Measurements from ENCODE around the gene ADRM1. TPM values are rescaled to one million over a fixed set of nuclear protein-coding genes. Genes with fewer than 3 reads are reported as not detected.
A peak's percentile ranks its signal among the peaks of the same experiment; 100 is the strongest.

The ADRM1 gene
- total RNA-seq, 1 experiment from 2014 or later, result 127 TPM

DNA sequence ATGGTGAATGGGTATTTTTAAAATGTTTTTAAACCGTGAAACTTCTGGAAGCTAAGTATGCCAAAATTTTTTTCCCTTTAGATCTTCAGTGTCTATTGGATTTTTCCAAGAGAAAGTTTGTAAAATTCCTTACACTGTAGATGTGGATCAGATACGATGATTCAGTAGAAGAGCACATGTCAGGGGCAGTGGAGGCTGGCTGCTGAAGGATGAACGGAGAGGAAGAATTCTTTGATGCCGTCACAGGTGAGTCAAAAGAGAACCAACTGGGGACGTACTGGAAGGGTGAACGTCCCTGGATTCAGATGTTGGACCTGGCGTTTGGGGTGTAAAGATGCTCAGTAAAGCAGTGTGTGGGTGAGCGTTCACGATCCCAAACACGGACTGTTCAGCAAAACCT lies 46.8 kb upstream of the ADRM1 start:
- peaks cover 9% of the 10 kb centered on the region for H3K4me1 Mint-ChIP-seq (ENCODE audit: insufficient read depth, unreplicated experiment)
- no TSS peak for BruUV-seq (replicated peaks)
- no peaks in the 10 kb centered on the region for H3K9me3 Mint-ChIP-seq (ENCODE audit: unreplicated experiment)
- DNase-seq (ENCODE audit: unreplicated experiment), result no peak
- no peak overlapping the region for H3K27ac Mint-ChIP-seq (ENCODE audit: low read depth, unreplicated experiment)
- peaks cover 51% of the 10 kb centered on the region for H3K36me3 Mint-ChIP-seq (ENCODE audit: insufficient read depth, unreplicated experiment)
- H3K4me3 Mint-ChIP-seq (ENCODE audit: unreplicated experiment), result no peak overlapping the region
- intact Hi-C loops (cut with micrococcal nuclease), result no loop called here
- POLR2A ChIA-PET, result interaction anchor here (0.9 kb wide), 1 partner anchor 18 kb away, joined by 3 read pairs; the partner anchor contains the start of gene OSBPL2
- CTCF ChIA-PET, result no interaction called here
- no peaks in the 10 kb centered on the region for H3K27me3 Mint-ChIP-seq (ENCODE audit: insufficient read depth, unreplicated experiment)
- TF ChIP-seq, protein P1, sequence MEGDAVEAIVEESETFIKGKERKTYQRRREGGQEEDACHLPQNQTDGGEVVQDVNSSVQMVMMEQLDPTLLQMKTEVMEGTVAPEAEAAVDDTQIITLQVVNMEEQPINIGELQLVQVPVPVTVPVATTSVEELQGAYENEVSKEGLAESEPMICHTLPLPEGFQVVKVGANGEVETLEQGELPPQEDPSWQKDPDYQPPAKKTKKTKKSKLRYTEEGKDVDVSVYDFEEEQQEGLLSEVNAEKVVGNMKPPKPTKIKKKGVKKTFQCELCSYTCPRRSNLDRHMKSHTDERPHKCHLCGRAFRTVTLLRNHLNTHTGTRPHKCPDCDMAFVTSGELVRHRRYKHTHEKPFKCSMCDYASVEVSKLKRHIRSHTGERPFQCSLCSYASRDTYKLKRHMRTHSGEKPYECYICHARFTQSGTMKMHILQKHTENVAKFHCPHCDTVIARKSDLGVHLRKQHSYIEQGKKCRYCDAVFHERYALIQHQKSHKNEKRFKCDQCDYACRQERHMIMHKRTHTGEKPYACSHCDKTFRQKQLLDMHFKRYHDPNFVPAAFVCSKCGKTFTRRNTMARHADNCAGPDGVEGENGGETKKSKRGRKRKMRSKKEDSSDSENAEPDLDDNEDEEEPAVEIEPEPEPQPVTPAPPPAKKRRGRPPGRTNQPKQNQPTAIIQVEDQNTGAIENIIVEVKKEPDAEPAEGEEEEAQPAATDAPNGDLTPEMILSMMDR (IDR thresholded peaks at IDR 0.05; ENCODE audit: unreplicated experiment), result no peak

DNA sequence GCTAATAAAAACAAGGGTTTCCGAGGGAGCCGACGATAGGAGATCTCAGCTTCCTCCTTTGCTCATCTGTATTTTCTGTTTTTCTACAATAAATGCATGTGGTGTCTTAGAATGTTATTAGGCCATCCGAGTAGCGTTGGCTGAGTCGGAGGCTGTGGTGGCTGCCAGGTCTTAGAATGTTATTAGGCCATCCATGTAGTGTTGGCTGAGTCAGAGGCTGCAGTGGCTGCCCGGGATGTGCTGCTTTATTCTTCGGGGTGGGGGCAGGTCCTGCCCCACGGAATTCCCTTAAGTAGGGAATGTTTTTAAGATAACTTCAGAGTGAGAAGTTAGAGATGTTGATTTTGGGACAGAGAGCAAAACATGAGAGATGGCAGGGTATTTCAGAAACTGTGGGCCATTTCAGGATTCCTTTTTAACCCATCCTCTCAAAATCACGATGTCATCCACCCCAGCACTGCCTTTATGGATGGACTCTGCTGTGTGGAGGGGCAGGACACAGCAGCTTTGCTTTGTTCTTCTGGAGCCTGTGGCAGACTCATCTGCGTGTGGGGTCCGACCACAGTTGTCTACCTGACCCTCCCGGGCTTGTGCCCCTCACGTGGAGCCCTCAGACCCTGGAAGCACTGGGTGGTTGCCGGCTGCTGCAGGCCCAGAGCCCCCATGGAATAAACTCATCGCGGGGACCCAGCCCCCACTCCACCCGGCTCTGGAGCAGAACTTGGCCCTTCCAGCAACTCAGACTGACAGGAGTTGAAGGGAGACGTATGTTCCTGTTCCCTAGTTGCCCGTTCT lies 44.1 kb upstream of the ADRM1 start:
- no peak overlapping the region for H3K27ac Mint-ChIP-seq (ENCODE audit: low read depth, unreplicated experiment)
- peaks cover 66% of the 10 kb centered on the region for H3K36me3 Mint-ChIP-seq (ENCODE audit: insufficient read depth, unreplicated experiment)
- ChIA-PET POLR2A (no interaction called here), CTCF (no interaction called here)
- TF ChIP-seq, protein P1 (IDR thresholded peaks at IDR 0.05; ENCODE audit: unreplicated experiment), result no peak
- no peaks in the 10 kb centered on the region for H3K9me3 Mint-ChIP-seq (ENCODE audit: unreplicated experiment)
- BruUV-seq (replicated peaks), result no TSS peak
- no peak overlapping the region for H3K4me3 Mint-ChIP-seq (ENCODE audit: unreplicated experiment)
- peaks cover 9% of the 10 kb centered on the region for H3K4me1 Mint-ChIP-seq (ENCODE audit: insufficient read depth, unreplicated experiment)
- H3K27me3 Mint-ChIP-seq (ENCODE audit: insufficient read depth, unreplicated experiment), result no peaks in the 10 kb centered on the region
- intact Hi-C loops (cut with micrococcal nuclease), result no loop called here
- DNase-seq (ENCODE audit: unreplicated experiment), result peak; percentile 27

DNA sequence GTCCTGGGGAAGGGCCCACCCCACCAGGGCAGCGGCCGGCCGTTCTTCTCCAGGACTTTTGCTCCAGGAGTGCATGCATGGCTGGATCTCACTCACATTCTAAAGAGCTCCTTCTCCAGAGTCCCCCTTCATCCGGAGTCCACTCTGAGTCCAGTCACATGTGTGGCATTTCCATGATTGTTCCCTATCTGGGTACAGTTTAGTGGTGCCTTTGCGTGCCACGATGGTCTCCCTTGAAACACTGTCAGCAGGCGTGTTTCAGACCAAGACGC lies 43.6 kb upstream of the ADRM1 start:
- TF ChIP-seq, protein P1 (IDR thresholded peaks at IDR 0.05; ENCODE audit: unreplicated experiment), result no peak
- H3K4me1 Mint-ChIP-seq (ENCODE audit: insufficient read depth, unreplicated experiment), result peaks cover 9% of the 10 kb centered on the region
- intact Hi-C loops (cut with micrococcal nuclease), result no loop called here
- no peak overlapping the region for H3K4me3 Mint-ChIP-seq (ENCODE audit: unreplicated experiment)
- no peaks in the 10 kb centered on the region for H3K9me3 Mint-ChIP-seq (ENCODE audit: unreplicated experiment)
- CTCF ChIA-PET, result interaction anchor here (0.9 kb wide), 1 partner anchor 17 kb away, joined by 3 read pairs; no protein-coding TSS in a partner anchor
- BruUV-seq (replicated peaks), result no TSS peak
- no peak overlapping the region for H3K27ac Mint-ChIP-seq (ENCODE audit: low read depth, unreplicated experiment)
- POLR2A ChIA-PET, result interaction anchor here (0.6 kb wide), 1 partner anchor 72 kb away, joined by 3 read pairs; no protein-coding TSS in a partner anchor
- H3K27me3 Mint-ChIP-seq (ENCODE audit: insufficient read depth, unreplicated experiment), result no peaks in the 10 kb centered on the region
- DNase-seq (ENCODE audit: unreplicated experiment), result no peak
- H3K36me3 Mint-ChIP-seq (ENCODE audit: insufficient read depth, unreplicated experiment), result peaks cover 67% of the 10 kb centered on the region

DNA sequence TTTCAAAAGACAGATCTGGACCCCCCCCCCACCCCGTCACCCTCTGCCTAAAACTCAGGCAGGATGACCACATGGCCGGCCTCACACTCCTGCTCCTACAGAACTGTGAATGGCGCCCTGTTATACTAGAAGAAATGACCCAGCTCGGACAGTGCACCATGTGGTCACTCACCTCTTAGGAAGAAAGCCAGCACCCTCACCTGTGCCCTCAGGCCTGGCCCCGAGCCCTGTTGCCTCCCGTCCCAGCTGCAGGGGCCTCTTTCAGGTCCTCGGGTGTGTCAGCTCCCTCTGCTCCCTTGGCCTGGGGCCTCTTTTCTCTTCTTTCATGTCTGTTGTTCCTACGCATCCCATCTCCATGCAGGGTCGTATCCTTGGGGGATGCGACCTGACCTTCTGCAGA lies 40.7 kb upstream of the ADRM1 start:
- Mint-ChIP-seq H3K36me3 (ENCODE audit: insufficient read depth, unreplicated experiment) (peaks cover 74% of the 10 kb centered on the region), H3K4me3 (ENCODE audit: unreplicated experiment) (no peak overlapping the region), H3K27me3 (ENCODE audit: insufficient read depth, unreplicated experiment) (no peaks in the 10 kb centered on the region), H3K4me1 (ENCODE audit: insufficient read depth, unreplicated experiment) (peaks cover 9% of the 10 kb centered on the region), H3K27ac (ENCODE audit: low read depth, unreplicated experiment) (no peak overlapping the region), H3K9me3 (ENCODE audit: unreplicated experiment) (no peaks in the 10 kb centered on the region)
- no peak for DNase-seq (ENCODE audit: unreplicated experiment)
- ChIA-PET CTCF (interaction anchor here (1.1 to 1.3 kb wide), 2 partner anchors 74 to 546 kb away, joined by 3 to 4 read pairs; no protein-coding TSS in a partner anchor), POLR2A (no interaction called here)
- TF ChIP-seq, protein P1 (IDR thresholded peaks at IDR 0.05; ENCODE audit: unreplicated experiment), result no peak
- intact Hi-C loops (cut with micrococcal nuclease), result no loop called here
- no TSS peak for BruUV-seq (replicated peaks)

All from MCF 10A (cell line).